GM23338 (cell line): ENCODE data around the gene REEP1. TPM values are rescaled to one million over a fixed set of nuclear protein-coding genes. Genes with fewer than 3 reads are reported as not detected.

Experiments
- ATAC-seq: fragments of 200-7000 bp; cut with Tn5 transposase; 3 replicates; pipeline ENCODE4 v1.9.1; 2020
- DNase-seq: peaks from one replicate; pipeline ENCODE4 v3.0.0-alpha.2; 2015; ENCODE audit warnings: low spot score
- H2AFZ ChIP-seq: fragments of 200-600 bp; sonication (generic); 2 replicates; pipeline ENCODE4 v1.8.0; 2016; ENCODE audit warnings: antibody characterized with exemption, mild to moderate bottlenecking, moderate library complexity
- H3F3A ChIP-seq: fragments of 200-600 bp; sonication (generic); replicated peaks from 2 replicates; pipeline ENCODE4 v1.8.0; 2017; ENCODE audit warnings: antibody characterized with exemption, mixed run types, low read depth
- H3K27ac ChIP-seq: fragments of 200-600 bp; sonication (generic); 2 replicates; pipeline ENCODE4 v1.6.1; 2016; ENCODE audit warnings: low read depth
- H3K27me3 ChIP-seq: fragments of 200-600 bp; sonication (generic); 2 replicates; pipeline ENCODE4 v1.8.0; 2016; ENCODE audit warnings: mild to moderate bottlenecking, mixed run types, moderate library complexity; ENCODE audit not compliant: insufficient read depth
- H3K36me3 ChIP-seq: fragments of 200-600 bp; sonication (generic); 2 replicates; pipeline ENCODE4 v1.8.0; 2016; ENCODE audit warnings: mild to moderate bottlenecking; ENCODE audit not compliant: insufficient read depth
- H3K4me1 ChIP-seq: fragments of 200-600 bp; sonication (generic); 2 replicates; pipeline ENCODE4 v1.8.0; 2016; ENCODE audit warnings: mild to moderate bottlenecking, moderate library complexity; ENCODE audit not compliant: insufficient read depth
- H3K4me2 ChIP-seq: fragments of 200-600 bp; sonication (generic); 2 replicates; pipeline ENCODE4 v1.7.1; 2017; ENCODE audit warnings: mixed run types
- H3K4me3 ChIP-seq: fragments of 200-600 bp; sonication (generic); 2 replicates; pipeline ENCODE4 v1.6.1; 2016; ENCODE audit warnings: mixed run types
- H3K79me2 ChIP-seq: fragments of 200-600 bp; sonication (generic); replicated peaks from 2 replicates; pipeline ENCODE4 v1.8.0; 2017; ENCODE audit warnings: mild to moderate bottlenecking; ENCODE audit not compliant: insufficient read depth
- H3K9me2 ChIP-seq: fragments of 200-600 bp; sonication (generic); 2 replicates; pipeline ENCODE4 v1.8.0; 2017; ENCODE audit not compliant: insufficient read depth
- H4K20me1 ChIP-seq: fragments of 200-600 bp; sonication (generic); replicated peaks from 2 replicates; pipeline ENCODE4 v1.8.0; 2017; ENCODE audit warnings: mild to moderate bottlenecking; ENCODE audit not compliant: insufficient read depth
- H3K27ac Mint-ChIP-seq: 2 replicates; pipeline ENCODE4 v1.8.0; 2020; ENCODE audit warnings: inconsistent platforms, mild to moderate bottlenecking, moderate library complexity, mixed read lengths
- H3K27me3 Mint-ChIP-seq: 3 replicates; pipeline ENCODE4 v1.8.0; 2022; ENCODE audit warnings: low read depth, mild to moderate bottlenecking, moderate library complexity, mixed read lengths, inconsistent platforms; ENCODE audit not compliant: insufficient read depth, poor library complexity
- H3K36me3 Mint-ChIP-seq: 3 replicates; pipeline ENCODE4 v1.8.0; 2021; ENCODE audit warnings: low read depth, mild to moderate bottlenecking, inconsistent platforms, moderate library complexity, mixed read lengths
- H3K4me1 Mint-ChIP-seq: 3 replicates; pipeline ENCODE4 v1.8.0; 2020; ENCODE audit warnings: mild to moderate bottlenecking, inconsistent platforms, mixed read lengths
- H3K4me3 Mint-ChIP-seq: 3 replicates; pipeline ENCODE4 v1.8.0; 2021; ENCODE audit warnings: moderate library complexity, mild to moderate bottlenecking, inconsistent platforms, mixed read lengths
- H3K9me3 Mint-ChIP-seq: 3 replicates; pipeline ENCODE4 v1.8.0; 2020; ENCODE audit warnings: moderate library complexity, mild to moderate bottlenecking, inconsistent platforms, mixed read lengths
- CREB1 ChIP-seq: fragments of 250-450 bp; sonication (Bioruptor Pico); IDR thresholded peaks from 2 replicates; pipeline ENCODE4 v1.5.0; 2020; ENCODE audit warnings: low read depth, mild to moderate bottlenecking, moderate library complexity
- CTCF ChIP-seq, 2 experiments: fragments of 200-600 bp in 1 of 2; sonication (generic) in 1 of 2; conservative IDR thresholded peaks; 2 replicates each; pipeline versions ENCODE4 v1.5.1 to v1.6.1; 2016 to 2017; ENCODE audit warnings: antibody characterized with exemption in 2 of 2, low read depth in 2 of 2, mild to moderate bottlenecking in 2 of 2, moderate library complexity in 1 of 2
- ETS1 ChIP-seq: IDR thresholded peaks from 2 replicates; pipeline ENCODE4 v1.6.1; 2016; ENCODE audit warnings: antibody characterized with exemption
- EZH2 ChIP-seq: fragments of 200-600 bp; sonication (generic); IDR thresholded peaks from one replicate; pipeline ENCODE4 v1.8.0; 2017; ENCODE audit warnings: antibody characterized with exemption, mild to moderate bottlenecking, low read depth; ENCODE audit not compliant: unreplicated experiment
- EZH2phosphoT487 ChIP-seq: fragments of 200-600 bp; sonication (generic); IDR thresholded peaks from one replicate; pipeline ENCODE4 v1.8.1; 2018; ENCODE audit warnings: antibody characterized with exemption; ENCODE audit not compliant: unreplicated experiment
- JUNB ChIP-seq: IDR thresholded peaks from one replicate; pipeline ENCODE4 v1.6.1; 2016; ENCODE audit warnings: antibody characterized with exemption; ENCODE audit not compliant: unreplicated experiment
- NANOG ChIP-seq: IDR thresholded peaks from 2 replicates; pipeline ENCODE4 v1.6.1; 2016; ENCODE audit warnings: antibody characterized with exemption, borderline replicate concordance
- POLR2AphosphoS5 ChIP-seq: IDR thresholded peaks from 2 replicates; pipeline ENCODE4 v1.6.1; 2016; ENCODE audit warnings: antibody characterized with exemption, low read depth
- REST ChIP-seq: IDR thresholded peaks from one replicate; pipeline ENCODE4 v1.6.1; 2018; ENCODE audit warnings: antibody characterized with exemption; ENCODE audit not compliant: unreplicated experiment
- STAT1 ChIP-seq: IDR thresholded peaks from one replicate; pipeline ENCODE4 v1.6.1; 2016; ENCODE audit warnings: antibody characterized with exemption; ENCODE audit not compliant: unreplicated experiment
- ZNF114 ChIP-seq: fragments of 250-450 bp; sonication (Bioruptor Pico); IDR thresholded peaks from 2 replicates; pipeline ENCODE4 v1.5.0; 2020; ENCODE audit warnings: mild to moderate bottlenecking, moderate library complexity
- ZNF331 ChIP-seq: fragments of 250-450 bp; sonication (Bioruptor Pico); IDR thresholded peaks from 2 replicates; pipeline ENCODE4 v1.5.0; 2020; ENCODE audit warnings: low read depth, mild to moderate bottlenecking, moderate library complexity
- ZNF462 ChIP-seq: fragments of 250-450 bp; sonication (Bioruptor Pico); IDR thresholded peaks from 2 replicates; pipeline ENCODE4 v1.5.0; 2020; ENCODE audit warnings: mild to moderate bottlenecking, moderate library complexity
- polyA plus RNA-seq: library from polyadenylated mRNA; unstranded; fragments of >200 nt; fragmentation: Nextera tagmentation; extraction: Ambion mirVana; gene quantifications from 2 replicates; pipeline ENCODE4 v1.2.1, GENCODE V29; 2016
- total RNA-seq: library from RNA; depleted of rRNA; stranded (reverse); fragments of >200 nt; shearing (Covaris generic); gene quantifications from 2 replicates; pipeline ENCODE4 v1.2.3, GENCODE V29; 2014

Gene REEP1
- total and polyA plus RNA-seq, 2 experiments from 2014 or later: 1.6 to 1.8 TPM

- H3K27me3 ChIP-seq: no peaks in the 10 kb centered on the region
- H3K27ac ChIP-seq: peak within 1 kb of the TSS; percentile 98
- Mint-ChIP-seq H3K4me3 (peak within 1 kb of the TSS; percentile 90), H3K4me1 (peaks cover 17% of the 10 kb centered on the region), H3K27me3 (peaks cover 9% of the 10 kb centered on the region), H3K9me3 (peaks cover 3% of the 10 kb centered on the region; the same call in 1 of the 3 replicates), H3K36me3 (peaks cover 19% of the 10 kb centered on the region), H3K27ac (peak within 1 kb of the TSS; percentile 99)
- peaks cover 52% of the 10 kb centered on the region for H3K79me2 ChIP-seq
- peaks cover 6% of the 10 kb centered on the region; the same call in 1 of the 2 replicates for H3K4me1 ChIP-seq
- H3F3A ChIP-seq: no peaks in the 10 kb centered on the region
- peak within 1 kb of the TSS; percentile 85 for H3K4me2 ChIP-seq
- no peaks in the 10 kb centered on the region for H3K9me2 ChIP-seq
- ATAC-seq (peak; percentile 92), DNase-seq (peak; percentile 98)
- peaks cover 4% of the 10 kb centered on the region; the same call in 1 of the 2 replicates for H3K36me3 ChIP-seq
- peaks cover 16% of the 10 kb centered on the region for H4K20me1 ChIP-seq
- TF ChIP-seq ZNF462 (CRISPR knock-in tag) (no peak), ZNF114 (no peak), EZH2 (no peak), JUNB (no peak), NANOG (no peak), CREB1 (CRISPR knock-in tag) (no peak), POLR2AphosphoS5 (peak; percentile 94), CTCF (conservative IDR thresholded peaks at IDR 0.05; ENCODE audit: low read depth in 2 of 2) (no peak), STAT1 (no peak), REST (peak; percentile 25), ETS1 (peak; percentile 80; the same call in 1 of the 2 replicates), EZH2phosphoT487 (no peak), ZNF331 (CRISPR knock-in tag) (no peak)
- H2AFZ ChIP-seq: peak within 1 kb of the TSS; percentile 1; the same call in 1 of the 2 replicates
- peak within 1 kb of the TSS; percentile 81 for H3K4me3 ChIP-seq
Observed at GRCh38 chr2:86195055-86195807, 142.2 kb downstream of the REEP1 start, which contains the start of gene IMMT. Gene IMMT, minus strand, starts transcription at chr2:86195462. Its CDS starts 80 bp downstream, at chr2:86195382.
